Measurements from ENCODE around the gene ADAMTS12.

DNA sequence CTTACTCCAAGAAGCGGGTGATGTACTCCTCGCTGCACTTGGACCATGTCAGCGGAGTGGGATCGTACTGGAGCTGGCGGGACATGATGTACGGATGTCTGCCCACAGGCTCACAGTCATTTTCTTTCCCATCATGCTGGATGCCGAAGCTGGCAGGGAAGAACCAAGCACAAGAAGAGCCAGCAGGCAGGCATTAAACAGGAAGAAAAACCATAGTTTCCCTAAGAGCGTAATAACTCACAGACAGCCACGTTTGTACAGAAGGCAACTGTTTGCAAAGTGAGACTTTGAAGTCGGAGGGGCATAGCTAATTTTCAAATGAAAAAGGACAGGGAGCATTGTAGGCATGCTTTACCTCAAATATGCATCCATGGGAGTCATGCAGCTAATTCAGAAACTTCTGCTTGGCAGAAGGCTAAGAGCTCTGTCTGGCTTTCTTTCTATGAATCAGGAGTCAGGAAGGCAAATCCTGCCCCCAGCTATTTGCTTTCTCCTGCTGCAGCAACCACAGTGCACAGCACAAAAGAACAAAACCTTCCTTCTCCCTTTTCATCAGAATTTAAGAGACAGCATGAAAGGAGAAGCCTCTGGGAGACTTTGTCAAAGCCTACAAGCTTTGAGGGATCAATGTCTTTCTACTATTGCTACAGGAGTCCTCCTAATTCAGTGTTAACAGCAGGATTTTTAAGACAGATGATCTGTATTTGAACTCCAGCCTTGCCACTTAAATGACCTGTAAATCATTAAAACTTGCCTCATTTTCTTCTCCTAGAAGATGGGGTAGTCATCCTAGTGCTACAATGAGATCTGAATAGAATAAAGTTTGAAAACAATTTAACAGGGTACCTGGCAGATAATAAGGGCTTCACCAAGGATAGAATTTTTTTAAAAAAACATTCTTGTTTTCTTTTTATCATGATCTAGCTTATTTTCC, 242.0 kb downstream of the ADAMTS12 start:
- no peak for TF ChIP-seq EZH2 (IDR thresholded peaks at IDR 0.05; ENCODE audit: low read length)
- TF ChIP-seq, protein P1, sequence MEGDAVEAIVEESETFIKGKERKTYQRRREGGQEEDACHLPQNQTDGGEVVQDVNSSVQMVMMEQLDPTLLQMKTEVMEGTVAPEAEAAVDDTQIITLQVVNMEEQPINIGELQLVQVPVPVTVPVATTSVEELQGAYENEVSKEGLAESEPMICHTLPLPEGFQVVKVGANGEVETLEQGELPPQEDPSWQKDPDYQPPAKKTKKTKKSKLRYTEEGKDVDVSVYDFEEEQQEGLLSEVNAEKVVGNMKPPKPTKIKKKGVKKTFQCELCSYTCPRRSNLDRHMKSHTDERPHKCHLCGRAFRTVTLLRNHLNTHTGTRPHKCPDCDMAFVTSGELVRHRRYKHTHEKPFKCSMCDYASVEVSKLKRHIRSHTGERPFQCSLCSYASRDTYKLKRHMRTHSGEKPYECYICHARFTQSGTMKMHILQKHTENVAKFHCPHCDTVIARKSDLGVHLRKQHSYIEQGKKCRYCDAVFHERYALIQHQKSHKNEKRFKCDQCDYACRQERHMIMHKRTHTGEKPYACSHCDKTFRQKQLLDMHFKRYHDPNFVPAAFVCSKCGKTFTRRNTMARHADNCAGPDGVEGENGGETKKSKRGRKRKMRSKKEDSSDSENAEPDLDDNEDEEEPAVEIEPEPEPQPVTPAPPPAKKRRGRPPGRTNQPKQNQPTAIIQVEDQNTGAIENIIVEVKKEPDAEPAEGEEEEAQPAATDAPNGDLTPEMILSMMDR (optimal IDR thresholded peaks at IDR 0.05 in 1 of 3, IDR thresholded peaks at IDR 0.05 in 1 of 3, conservative IDR thresholded peaks at IDR 0.05 in 1 of 3; ENCODE audit: extremely low read depth in 1 of 3, insufficient read depth in 2 of 3, low read length in 3 of 3), result no peak
